Stimulated activated CD4-positive, alpha-beta T cell treated with anti-CD3 and anti-CD28 coated beads, Interleukin-2, amount 100 ng/mL, for 48 hours (primary cell): ENCODE measurements around the gene ASB12.

Experiments used
- DNase-seq, 2 donors: peaks; one replicate each; pipeline ENCODE4 v3.0.0-alpha.2; 2020

The ASB12 gene

GRCh38 chrX:64186974-64187761 is 43.2 kb downstream of the ASB12 start:
- no peak for DNase-seq

GRCh38 chrX:64184396-64184795 is 46.0 kb downstream of the ASB12 start:
- DNase-seq: no peak

- DNase-seq: no peak
These were observed 48.2 kb downstream of the ASB12 start for GRCh38 chrX:64182208-64182607.

DNA sequence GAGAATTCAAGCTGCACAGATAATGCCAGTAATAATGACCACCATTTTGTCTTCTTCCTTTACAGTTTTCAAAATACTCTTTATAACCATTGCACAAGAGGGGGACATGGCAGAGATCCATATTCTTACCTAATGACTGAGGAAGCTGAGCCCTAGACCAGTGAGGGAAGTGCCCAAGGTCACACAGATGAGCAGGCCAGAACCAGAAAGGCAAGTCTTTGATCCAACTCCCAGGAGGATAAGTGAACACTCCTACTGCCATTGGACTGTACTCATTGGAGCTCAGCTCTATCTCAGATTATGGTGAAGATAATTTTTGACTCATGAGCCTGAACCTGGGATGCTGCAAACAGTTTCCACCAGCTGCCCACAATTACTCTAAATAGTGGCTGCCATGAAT is 53.5 kb downstream of the ASB12 start:
- no peak for DNase-seq
